Fibroblast of pulmonary artery (primary cell): ENCODE results near the gene HHIP.

Source experiments
- DNase-seq: peaks from one replicate; pipeline ENCODE4 v3.0.0-alpha.2; 2010; ENCODE audit warnings: low read depth
- H3K4me3 ChIP-seq: replicated peaks from 2 replicates; pipeline ENCODE4 v1.5.1; 2011; ENCODE audit warnings: low read depth, mild to moderate bottlenecking, control low read depth, low read length, moderate library complexity
- CTCF ChIP-seq: IDR thresholded peaks from 2 replicates; pipeline ENCODE4 v1.5.1; 2011; ENCODE audit warnings: mild to moderate bottlenecking, control low read depth, low read length, inconsistent platforms; ENCODE audit errors: missing control alignments

HHIP gene

GRCh38 chr4:144723471-144723870 lies 77.5 kb downstream of the HHIP start:
- DNase-seq, result no peak
- no peak for TF ChIP-seq CTCF
- H3K4me3 ChIP-seq, result no peak overlapping the region

GRCh38 chr4:144729175-144729574 lies 83.2 kb downstream of the HHIP start:
- DNase-seq, result no peak
- no peak for TF ChIP-seq CTCF
- H3K4me3 ChIP-seq, result no peak overlapping the region

GRCh38 chr4:144732584-144733428 lies 86.8 kb downstream of the HHIP start:
- TF ChIP-seq CTCF, result no peak
- no peak for DNase-seq
- H3K4me3 ChIP-seq, result no peak overlapping the region

DNA sequence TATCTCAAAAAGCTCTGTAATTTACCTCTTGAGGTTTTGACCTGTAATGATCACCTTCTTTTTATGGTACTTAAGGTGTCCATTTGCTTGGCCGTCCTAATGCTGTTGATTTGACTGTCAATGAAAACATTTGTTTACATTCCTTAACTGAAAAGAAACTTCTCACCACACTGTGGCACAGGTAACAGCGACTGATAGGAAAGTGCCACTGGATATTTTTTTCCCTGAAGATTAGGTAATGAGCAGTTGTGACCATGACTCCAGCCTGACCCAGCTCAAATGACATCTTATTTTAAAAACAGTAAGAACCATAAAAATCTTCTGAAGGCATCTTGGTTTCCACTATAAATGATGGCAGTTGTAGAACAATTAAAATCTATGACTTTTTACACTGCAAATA lies 87.6 kb downstream of the HHIP start:
- no peak overlapping the region for H3K4me3 ChIP-seq
- no peak for TF ChIP-seq CTCF
- DNase-seq, result no peak

DNA sequence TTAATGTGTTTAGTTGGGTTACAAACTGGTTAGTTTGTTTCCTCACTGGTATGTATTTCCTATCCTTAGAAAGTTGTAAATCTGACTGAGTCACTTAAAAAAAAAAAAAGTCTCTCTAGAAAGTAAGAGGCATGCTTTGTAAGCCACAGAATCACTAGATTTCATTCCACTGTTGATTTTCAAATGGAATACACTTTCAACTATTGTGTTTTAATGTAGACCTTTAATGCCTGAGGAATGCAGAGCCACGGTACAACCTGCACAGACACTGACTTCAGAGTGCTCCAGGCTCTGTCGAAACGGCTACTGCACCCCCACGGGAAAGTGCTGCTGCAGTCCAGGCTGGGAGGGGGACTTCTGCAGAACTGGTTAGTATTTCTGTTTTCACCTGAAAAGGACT lies 88.6 kb downstream of the HHIP start:
- no peak overlapping the region for H3K4me3 ChIP-seq
- peak; percentile 41 for DNase-seq
- no peak for TF ChIP-seq CTCF

DNA sequence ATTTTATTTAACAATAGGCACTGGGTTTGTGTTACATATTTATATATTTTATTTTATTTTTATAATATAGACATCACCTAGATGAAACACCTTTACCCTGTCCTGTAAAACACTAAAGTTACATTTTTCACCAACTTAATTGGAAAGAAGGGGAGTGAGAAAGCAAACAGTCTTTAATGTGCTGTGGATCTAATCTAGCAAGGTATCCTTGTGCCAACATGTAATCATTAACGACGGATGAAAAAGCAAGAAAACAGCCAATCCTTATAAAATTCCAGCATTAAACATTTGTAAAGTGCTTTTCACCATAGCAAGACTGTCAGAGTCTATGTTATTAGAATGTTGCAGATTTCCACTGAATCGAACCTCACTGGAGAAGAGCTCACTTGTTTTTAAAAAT lies 92.7 kb downstream of the HHIP start:
- no peak overlapping the region for H3K4me3 ChIP-seq
- DNase-seq, result no peak
- TF ChIP-seq CTCF, result no peak

GRCh38 chr4:144739511-144740033 lies 93.6 kb downstream of the HHIP start:
- H3K4me3 ChIP-seq, result no peak overlapping the region
- no peak for TF ChIP-seq CTCF
- DNase-seq, result peak; percentile 48
